GM12891 (cell line): ENCODE data around the gene APBB3.

Experiments
- DNase-seq: peaks from one replicate; pipeline ENCODE4 v3.0.0; 2011; ENCODE audit warnings: low spot score; ENCODE audit not compliant: insufficient read length
- FAIRE-seq: peaks from 2 replicates; lab custom pipeline; 2011; peaks lifted over from hg19 to GRCh38; lab: Jason Lieb, UNC
- PAX5 ChIP-seq: IDR thresholded peaks from 2 replicates; pipeline ENCODE4 v1.6.1; 2011; ENCODE audit warnings: low read length, moderate library complexity, mild to moderate bottlenecking; ENCODE audit not compliant: insufficient read depth, severe bottlenecking
- POLR2A ChIP-seq: IDR thresholded peaks from 2 replicates; pipeline ENCODE4 v1.6.1; 2011; ENCODE audit warnings: low read depth, low read length, control low read depth
- POLR2AphosphoS5 ChIP-seq: IDR thresholded peaks from 2 replicates; pipeline ENCODE4 v1.6.1; 2011; ENCODE audit warnings: low read depth, low read length, control low read depth
- POU2F2 ChIP-seq: IDR thresholded peaks from 2 replicates; pipeline ENCODE4 v1.6.1; 2011; ENCODE audit warnings: low read depth, mild to moderate bottlenecking, control low read depth, low read length, moderate library complexity
- SPI1 ChIP-seq: IDR thresholded peaks from 2 replicates; pipeline ENCODE4 v1.6.1; 2011; ENCODE audit warnings: low read depth, low read length, control low read depth
- TAF1 ChIP-seq: IDR thresholded peaks from 2 replicates; pipeline ENCODE4 v1.6.1; 2011; ENCODE audit warnings: low read depth, low read length, control low read depth

Gene APBB3

GRCh38 chr5:140567136-140567818, 2.9 kb upstream of the APBB3 start:
- no peak for FAIRE-seq
- no peak for DNase-seq
- TF ChIP-seq SPI1: no peak
- no peak for TF ChIP-seq POLR2AphosphoS5
- no peak for TF ChIP-seq TAF1
- TF ChIP-seq PAX5: no peak
- TF ChIP-seq POLR2A: no peak
- TF ChIP-seq POU2F2: no peak

- TF ChIP-seq SPI1 (no peak), POU2F2 (no peak), PAX5 (no peak), POLR2AphosphoS5 (no peak), TAF1 (no peak), POLR2A (no peak)
- no peak for FAIRE-seq
- DNase-seq: no peak
Observed at GRCh38 chr5:140566665-140567064, 2.3 kb upstream of the APBB3 start.

GRCh38 chr5:140565780-140566095, 1.3 kb upstream of the APBB3 start:
- DNase-seq: no peak
- no peak for FAIRE-seq
- TF ChIP-seq POLR2A (no peak), SPI1 (no peak), POU2F2 (no peak), PAX5 (no peak), POLR2AphosphoS5 (no peak), TAF1 (no peak)

- TF ChIP-seq POLR2AphosphoS5 (no peak), TAF1 (no peak), POLR2A (no peak), PAX5 (no peak), POU2F2 (no peak), SPI1 (no peak)
- DNase-seq (no peak), FAIRE-seq (peak; percentile 13)
Observed at GRCh38 chr5:140565024-140565779, 804 bp upstream of the APBB3 start.

- TF ChIP-seq POU2F2 (no peak), POLR2A (no peak), SPI1 (no peak), POLR2AphosphoS5 (no peak), PAX5 (no peak), TAF1 (no peak)
- peak; percentile 80 for FAIRE-seq
- no peak for DNase-seq
Observed at GRCh38 chr5:140563596-140563995, 802 bp downstream of the APBB3 start.

- TF ChIP-seq POLR2A (no peak), PAX5 (no peak), POU2F2 (no peak), TAF1 (no peak), SPI1 (no peak), POLR2AphosphoS5 (no peak)
- DNase-seq: no peak
- no peak for FAIRE-seq
Observed at GRCh38 chr5:140561753-140562523, 2.5 kb downstream of the APBB3 start.

GRCh38 chr5:140560227-140560626, 4.2 kb downstream of the APBB3 start:
- FAIRE-seq (no peak), DNase-seq (no peak)
- TF ChIP-seq SPI1: no peak
- TF ChIP-seq POLR2AphosphoS5: no peak
- TF ChIP-seq TAF1: no peak
- TF ChIP-seq POLR2A: no peak
- TF ChIP-seq POU2F2: no peak
- no peak for TF ChIP-seq PAX5

- TF ChIP-seq POU2F2 (no peak), PAX5 (no peak), TAF1 (no peak)
- no peak for FAIRE-seq
- DNase-seq: no peak
Observed at GRCh38 chr5:140558542-140558941, 5.9 kb downstream of the APBB3 start.

GRCh38 chr5:140557965-140558364, 6.4 kb downstream of the APBB3 start:
- FAIRE-seq: no peak
- DNase-seq: no peak
- TF ChIP-seq PAX5 (no peak), POLR2A (no peak), POLR2AphosphoS5 (no peak), TAF1 (no peak), POU2F2 (no peak), SPI1 (no peak)
